GM18517 (cell line): Measurements from ENCODE around the gene MUC13.

Experiments
- ATAC-seq: cut with Tn5 transposase; IDR thresholded peaks from one replicate; pipeline ENCODE4 v1.9.1; 2021; ENCODE audit warnings: mild to moderate bottlenecking, moderate library complexity; ENCODE audit not compliant: unreplicated experiment

The MUC13 gene

DNA sequence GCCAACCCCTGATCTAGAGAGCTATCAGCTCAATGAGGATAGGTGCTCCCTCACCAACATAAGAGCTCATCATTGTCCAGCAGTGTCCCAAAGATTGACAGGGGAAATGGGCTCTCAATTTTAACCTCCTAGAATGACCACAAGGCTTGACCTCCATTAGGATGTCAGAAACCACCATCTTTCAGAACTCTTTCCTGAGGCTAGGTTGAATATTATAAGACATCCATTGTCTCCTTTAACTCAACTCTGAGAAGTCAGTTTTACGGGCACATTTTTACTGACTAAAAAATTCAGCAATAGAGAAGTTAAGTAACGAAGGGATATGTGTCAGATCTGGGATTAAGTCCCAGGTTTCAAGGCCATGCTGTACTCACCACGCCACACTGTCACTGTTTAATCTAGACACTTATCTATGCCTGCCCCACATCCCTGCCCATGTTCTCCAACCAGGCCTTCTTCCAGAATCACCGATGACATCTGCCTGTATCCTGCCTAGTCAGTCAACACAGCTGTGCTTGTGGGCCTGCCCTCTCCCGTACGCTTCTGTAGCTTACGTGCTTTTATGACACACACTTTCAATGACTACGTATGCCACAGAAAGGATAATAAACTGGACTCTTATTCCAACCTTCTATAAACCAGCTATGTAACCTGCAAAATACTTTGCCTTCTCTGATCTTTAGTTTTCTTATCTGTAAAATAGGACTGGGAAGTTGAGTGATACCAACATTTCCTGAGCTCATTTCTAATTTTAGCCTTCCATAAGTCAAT, 17.1 kb upstream of the MUC13 start:
- ATAC-seq, result no peak

GRCh38 chr3:124950026-124950425, 15.5 kb upstream of the MUC13 start:
- ATAC-seq, result no peak

DNA sequence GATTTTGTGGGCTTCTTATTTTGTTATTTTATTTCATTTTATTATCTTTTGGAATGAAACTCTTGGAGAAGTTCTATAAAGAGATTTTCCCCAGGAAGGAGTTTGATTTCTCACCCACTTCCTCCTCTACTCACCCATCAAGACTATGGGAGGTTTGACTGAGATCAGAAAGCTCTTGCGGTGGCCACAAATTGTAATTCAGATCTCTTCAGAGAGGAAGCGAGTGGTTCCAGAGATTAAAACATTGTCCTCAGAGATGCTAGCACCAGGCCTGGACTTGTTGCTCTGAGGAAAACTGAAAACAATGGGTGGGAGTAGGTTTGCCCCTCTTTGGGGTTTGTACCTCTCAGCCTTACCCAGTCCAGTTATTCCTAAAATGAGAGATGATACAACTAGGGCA, 8.1 kb upstream of the MUC13 start:
- ATAC-seq, result no peak

DNA sequence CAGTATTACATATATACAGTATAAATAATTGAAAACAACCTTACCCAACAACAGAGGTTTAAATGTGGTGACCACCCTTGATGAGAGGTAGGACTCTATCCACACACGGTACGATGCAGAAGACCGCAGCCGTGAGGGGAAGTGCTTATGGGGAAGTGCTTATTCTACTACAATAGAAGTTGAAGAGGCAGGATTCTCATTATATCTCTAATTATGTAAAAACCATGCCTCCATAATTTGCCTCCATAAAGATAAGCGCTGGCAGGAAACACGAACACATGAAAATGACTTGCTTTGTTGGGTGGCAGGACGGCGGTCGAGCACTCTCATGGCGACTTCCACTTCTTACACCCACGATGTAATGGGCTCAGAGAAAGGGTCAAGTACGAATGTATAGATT, 7.2 kb upstream of the MUC13 start:
- ATAC-seq, result no peak

DNA sequence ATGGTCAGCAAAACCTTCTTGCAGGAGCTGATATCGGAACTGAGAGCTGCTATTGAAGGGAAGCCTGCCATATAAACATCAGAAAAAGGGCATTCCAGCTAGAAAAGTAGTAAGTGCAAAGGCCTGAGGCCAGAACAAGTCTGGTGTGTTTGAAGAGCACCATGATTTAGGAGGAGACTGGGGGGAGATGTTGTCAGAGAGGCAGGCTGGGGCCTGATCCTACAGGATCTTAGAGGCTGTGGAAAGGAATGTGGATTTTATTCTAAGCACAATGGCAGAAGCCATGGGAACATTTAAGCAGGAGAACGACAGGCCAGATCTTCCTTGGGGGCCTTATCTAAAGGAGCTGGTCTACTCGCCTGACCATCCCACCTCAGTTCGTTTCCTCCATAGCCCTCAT, 5.1 kb upstream of the MUC13 start:
- no peak for ATAC-seq

DNA sequence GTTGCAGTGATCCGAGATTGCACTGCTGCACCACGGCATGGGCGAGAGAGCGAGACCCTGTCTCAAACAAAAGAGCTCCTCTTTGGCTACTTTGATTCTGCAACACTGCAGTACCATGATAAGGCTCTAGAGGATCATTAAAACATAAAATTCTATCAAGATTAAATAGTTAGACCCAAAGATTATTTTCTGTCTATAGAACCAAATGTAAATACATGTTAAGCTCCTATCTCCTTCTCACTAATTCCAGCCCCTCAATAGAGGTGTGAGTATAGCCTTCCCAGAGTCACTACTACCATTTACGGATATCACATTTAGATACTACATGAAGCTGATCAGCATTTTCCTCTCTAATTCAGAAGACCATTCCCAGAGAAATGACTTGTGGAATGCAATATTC, 4.3 kb upstream of the MUC13 start:
- no peak for ATAC-seq

GRCh38 chr3:124937049-124937448, 2.5 kb upstream of the MUC13 start:
- ATAC-seq, result no peak

GRCh38 chr3:124935794-124936542, 1.4 kb upstream of the MUC13 start:
- no peak for ATAC-seq

DNA sequence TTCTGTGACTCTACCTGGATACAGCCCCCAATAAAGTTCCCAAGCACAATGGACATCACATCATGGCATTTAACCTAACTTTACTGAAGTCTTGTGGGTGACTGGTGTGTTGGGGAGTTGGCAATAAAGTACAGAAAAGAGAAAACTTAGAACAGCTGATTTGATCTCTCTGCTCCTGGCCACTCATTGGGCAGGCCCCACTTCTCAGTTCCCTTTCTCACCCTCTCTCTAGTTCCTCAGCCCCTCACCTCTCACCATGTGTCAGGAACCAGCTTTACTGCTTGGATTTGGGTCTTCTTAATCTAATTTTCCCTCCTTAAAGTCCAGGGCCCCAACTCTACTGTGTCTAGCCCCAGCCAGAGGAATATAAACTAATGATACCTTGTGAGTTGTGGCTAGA, 713 bp upstream of the MUC13 start:
- ATAC-seq, result no peak

- ATAC-seq, result no peak
Measured at GRCh38 chr3:124928333-124929202, 6.0 kb downstream of the MUC13 start.

GRCh38 chr3:124927574-124928045, 6.9 kb downstream of the MUC13 start:
- no peak for ATAC-seq

- no peak for ATAC-seq
Measured at GRCh38 chr3:124926426-124927101, 8.0 kb downstream of the MUC13 start.

DNA sequence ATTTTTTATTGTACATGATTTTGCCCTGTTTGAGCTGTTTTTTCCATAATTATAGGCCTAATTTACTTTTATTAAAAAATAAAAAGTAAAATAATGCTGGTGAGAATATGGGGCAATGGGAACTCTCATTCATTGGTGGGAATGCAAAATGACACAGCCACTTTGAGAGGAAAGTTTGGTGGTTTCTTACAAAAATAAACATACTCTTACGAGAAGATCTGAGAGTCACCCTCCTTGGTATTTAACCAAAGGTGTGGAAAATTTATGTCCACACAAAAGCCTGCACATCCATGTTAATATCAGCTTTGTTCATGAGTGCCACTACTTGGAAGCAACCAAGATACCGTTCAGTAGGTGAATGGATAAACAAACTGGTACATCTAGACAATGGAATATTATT, 9.8 kb downstream of the MUC13 start:
- no peak for ATAC-seq

GRCh38 chr3:124923833-124924232, 10.7 kb downstream of the MUC13 start:
- ATAC-seq, result no peak

- ATAC-seq, result no peak
Measured at GRCh38 chr3:124920718-124921117, 13.8 kb downstream of the MUC13 start.

DNA sequence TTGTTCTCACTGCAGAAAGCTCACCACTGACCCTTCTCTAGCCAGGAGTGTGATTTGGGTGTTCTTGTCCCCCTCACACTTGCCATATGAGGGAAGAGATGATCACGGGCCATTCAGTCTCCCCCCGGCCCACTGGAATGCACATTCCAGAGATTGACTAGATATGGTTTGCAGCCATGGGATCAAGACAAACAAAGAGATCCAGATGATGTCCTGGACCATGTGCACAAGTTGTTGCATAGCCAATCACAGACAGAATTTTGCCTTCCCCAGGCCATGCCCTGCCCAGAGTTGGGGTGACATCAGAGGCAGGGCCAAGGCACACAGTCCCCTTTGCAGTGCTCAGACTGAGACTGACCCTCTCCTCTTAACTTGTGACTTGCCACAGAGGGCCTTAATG, 14.8 kb downstream of the MUC13 start:
- no peak for ATAC-seq

DNA sequence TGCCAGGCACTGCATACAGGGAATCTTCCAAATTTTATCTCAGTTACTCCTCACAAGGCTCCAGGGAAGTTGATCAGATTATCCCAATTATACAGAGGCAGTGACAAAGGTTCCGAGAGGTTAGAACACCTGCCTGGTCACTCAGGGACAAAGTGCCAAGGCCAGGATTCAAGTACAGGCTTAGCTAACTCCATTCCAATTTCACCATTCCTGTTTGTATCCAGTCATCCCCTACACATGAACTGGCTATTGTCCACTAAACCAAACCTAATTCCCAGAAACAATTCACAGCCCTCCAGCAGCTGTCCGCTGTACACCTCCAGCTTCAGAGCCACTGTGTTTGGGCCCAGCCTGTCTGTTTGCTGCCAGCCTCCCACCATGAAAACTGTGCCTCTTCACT, 16.0 kb downstream of the MUC13 start:
- no peak for ATAC-seq

DNA sequence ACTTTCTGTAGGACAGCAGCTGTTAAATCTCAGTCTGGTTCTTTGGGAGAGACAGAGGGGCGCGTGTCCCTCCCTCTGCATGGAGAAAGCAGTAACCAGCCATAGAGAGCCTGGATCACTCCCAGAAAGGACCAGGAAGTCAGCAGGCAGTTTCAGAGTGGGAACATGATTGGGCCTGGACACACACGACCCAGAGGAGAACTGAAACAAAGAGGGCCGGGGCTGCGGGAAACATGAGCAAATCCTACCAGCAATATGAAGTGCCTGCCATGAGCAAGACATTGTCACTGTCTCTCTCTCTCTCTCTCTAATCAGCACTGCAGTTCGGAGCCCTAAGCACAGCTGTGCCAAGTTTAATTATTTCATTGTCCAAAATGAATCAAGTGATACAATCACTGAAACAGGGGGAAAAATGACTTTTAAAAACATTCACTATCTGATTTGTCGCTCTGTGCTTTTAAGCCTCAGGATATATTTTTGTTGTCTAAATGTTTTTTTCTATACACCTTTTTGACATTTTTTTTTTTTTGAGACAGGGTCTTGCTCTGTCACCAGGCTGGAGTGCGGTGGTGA, 17.6 kb downstream of the MUC13 start:
- no peak for ATAC-seq

- ATAC-seq, result no peak
Measured at GRCh38 chr3:124915254-124915653, 19.3 kb downstream of the MUC13 start.

- no peak for ATAC-seq
Measured at GRCh38 chr3:124907957-124908356, 26.6 kb downstream of the MUC13 start.
